HepG2 (cell line): ENCODE measurements around the gene TNFRSF6B. TPM values are rescaled to one million over a fixed set of nuclear protein-coding genes. Genes with fewer than 3 reads are reported as not detected.
A peak's percentile ranks its signal among the peaks of the same experiment; 100 is the strongest.

Experiments
- ATAD3A ChIP-seq: sonication (generic); formaldehyde crosslinking; IDR thresholded peaks from 2 replicates; pipeline ENCODE4 v1.4.0; 2020; ENCODE audit warnings: missing genetic modification reagents
- CEBPG ChIP-seq: IDR thresholded peaks from 2 replicates; pipeline ENCODE4 v1.6.1; 2016
- CERS6 ChIP-seq: sonication (generic); formaldehyde crosslinking; IDR thresholded peaks from 2 replicates; pipeline ENCODE4 v1.5.0; 2020; ENCODE audit warnings: missing genetic modification reagents
- CHCHD3 ChIP-seq: sonication (generic); formaldehyde crosslinking; IDR thresholded peaks from 2 replicates; pipeline ENCODE4 v1.8.0; 2022; ENCODE audit warnings: mild to moderate bottlenecking, missing genetic modification reagents, moderate library complexity
- CHD2 ChIP-seq: IDR thresholded peaks from 2 replicates; pipeline ENCODE4 v1.6.1; 2011; ENCODE audit warnings: low read depth, low read length, improper control_type of control experiment
- GZF1 ChIP-seq: sonication (generic); formaldehyde crosslinking; IDR thresholded peaks from 2 replicates; pipeline ENCODE4 v1.5.1; 2020; ENCODE audit warnings: mild to moderate bottlenecking, missing genetic modification reagents
- HOXA7 ChIP-seq: sonication (generic); formaldehyde crosslinking; IDR thresholded peaks from 2 replicates; pipeline ENCODE4 v1.8.1; 2022; ENCODE audit warnings: mild to moderate bottlenecking, missing genetic modification reagents, moderate library complexity
- KDM2A ChIP-seq: sonication (generic); formaldehyde crosslinking; IDR thresholded peaks from 2 replicates; pipeline ENCODE4 v1.4.0; 2020; ENCODE audit warnings: low read depth, missing genetic modification reagents, borderline replicate concordance
- MTA1 ChIP-seq: sonication (generic); formaldehyde crosslinking; IDR thresholded peaks from 2 replicates; pipeline ENCODE4 v1.4.0; 2020; ENCODE audit warnings: missing genetic modification reagents, mild to moderate bottlenecking, borderline replicate concordance
- NCOA1 ChIP-seq: sonication (generic); formaldehyde crosslinking; IDR thresholded peaks from 2 replicates; pipeline ENCODE4 v1.9.0; 2021; ENCODE audit warnings: missing genetic modification reagents
- PHB2 ChIP-seq: fragments of 450-650 bp; IDR thresholded peaks from 2 replicates; pipeline ENCODE4 v1.6.1; 2018; ENCODE audit not compliant: partially characterized antibody
- POLR2AphosphoS5 ChIP-seq: IDR thresholded peaks from 2 replicates; pipeline ENCODE4 v1.6.1; 2012; ENCODE audit warnings: low read depth, low read length
- PRMT3 ChIP-seq: sonication (generic); formaldehyde crosslinking; IDR thresholded peaks from 2 replicates; pipeline ENCODE4 v1.8.1; 2022; ENCODE audit warnings: low read depth, mild to moderate bottlenecking, moderate library complexity, missing genetic modification reagents, borderline replicate concordance
- SRY ChIP-seq: sonication (generic); formaldehyde crosslinking; IDR thresholded peaks from 2 replicates; pipeline ENCODE4 v1.8.0; 2022; ENCODE audit warnings: mild to moderate bottlenecking, missing genetic modification reagents
- ZMYM3 ChIP-seq: sonication (generic); formaldehyde crosslinking; IDR thresholded peaks from 2 replicates; pipeline ENCODE4 v1.5.1; 2020; ENCODE audit warnings: mild to moderate bottlenecking, missing genetic modification reagents
- ZNF143 ChIP-seq: sonication (generic); formaldehyde crosslinking; IDR thresholded peaks from 2 replicates; pipeline ENCODE4 v1.4.0; 2020; ENCODE audit warnings: missing genetic modification reagents
- ZNF343 ChIP-seq: sonication (generic); formaldehyde crosslinking; IDR thresholded peaks from 2 replicates; pipeline ENCODE4 v1.4.0; 2020; ENCODE audit warnings: mild to moderate bottlenecking, missing genetic modification reagents
- ZNF367 ChIP-seq: sonication (generic); formaldehyde crosslinking; IDR thresholded peaks from 2 replicates; pipeline ENCODE4 v1.4.0; 2020; ENCODE audit warnings: missing genetic modification reagents, borderline replicate concordance
- ZNF451 ChIP-seq: sonication (generic); formaldehyde crosslinking; IDR thresholded peaks from 2 replicates; pipeline ENCODE4 v1.5.0; 2020; ENCODE audit warnings: mild to moderate bottlenecking, missing genetic modification reagents
- ZNF552 ChIP-seq: sonication (generic); formaldehyde crosslinking; IDR thresholded peaks from 2 replicates; pipeline ENCODE4 v1.9.0; 2022; ENCODE audit warnings: missing genetic modification reagents, mild to moderate bottlenecking, borderline replicate concordance
- ZNF563 ChIP-seq: sonication (generic); formaldehyde crosslinking; IDR thresholded peaks from 2 replicates; pipeline ENCODE4 v1.8.0; 2022; ENCODE audit warnings: mild to moderate bottlenecking, moderate library complexity, missing genetic modification reagents
- ZNF597 ChIP-seq: sonication (generic); formaldehyde crosslinking; IDR thresholded peaks from 2 replicates; pipeline ENCODE4 v1.5.0; 2020; ENCODE audit warnings: missing genetic modification reagents
- ZNF879 ChIP-seq: sonication (generic); formaldehyde crosslinking; IDR thresholded peaks from 2 replicates; pipeline ENCODE4 v1.8.1; 2023; ENCODE audit warnings: missing genetic modification reagents
- ZSCAN12 ChIP-seq: sonication (generic); formaldehyde crosslinking; IDR thresholded peaks from 2 replicates; pipeline ENCODE4 v1.9.0; 2021; ENCODE audit warnings: mild to moderate bottlenecking, missing genetic modification reagents
- polyA plus RNA-seq, 8 experiments: library from polyadenylated mRNA; depleted of rRNA in 3 of 8; stranded (reverse) in 7 of 8; unstranded in 1 of 8; fragments of >200 nt; fragmentation: Illumina TruSeq in 4 of 8; extraction: Trizol in 4 of 8; gene quantifications; 2 replicates each; pipeline versions ENCODE4 v1.2.1 to v1.2.3, GENCODE V29; 2011 to 2016; ENCODE audit warnings: low read depth in 4 of 8, missing spikeins in 1 of 8, mixed read lengths in 1 of 8; ENCODE audit not compliant: insufficient read depth in 1 of 8
- total RNA-seq, 5 experiments: library from RNA; depleted of rRNA; stranded (reverse); fragments of >200 nt; fragmentation: Illumina TruSeq; extraction: Trizol; gene quantifications; 2 replicates each; pipeline ENCODE4 v1.2.3, GENCODE V29; 2016; ENCODE audit warnings: low read depth in 1 of 5
- TF ChIP-seq, protein P1 (sequence below): sonication (generic); formaldehyde crosslinking; IDR thresholded peaks from 2 replicates; pipeline ENCODE4 v1.4.0; 2020; ENCODE audit warnings: mild to moderate bottlenecking, low read depth, missing genetic modification reagents
- TF ChIP-seq, protein P2 (sequence below): sonication (generic); formaldehyde crosslinking; IDR thresholded peaks from 2 replicates; pipeline ENCODE4 v1.4.0; 2020; ENCODE audit warnings: missing genetic modification reagents

TNFRSF6B gene
- total and polyA plus RNA-seq, 2 of the 13 experiments (the other 11 are each of a cell fraction or from before 2014, with no cell fraction given) = 0.24 TPM; not detected in 1

DNA sequence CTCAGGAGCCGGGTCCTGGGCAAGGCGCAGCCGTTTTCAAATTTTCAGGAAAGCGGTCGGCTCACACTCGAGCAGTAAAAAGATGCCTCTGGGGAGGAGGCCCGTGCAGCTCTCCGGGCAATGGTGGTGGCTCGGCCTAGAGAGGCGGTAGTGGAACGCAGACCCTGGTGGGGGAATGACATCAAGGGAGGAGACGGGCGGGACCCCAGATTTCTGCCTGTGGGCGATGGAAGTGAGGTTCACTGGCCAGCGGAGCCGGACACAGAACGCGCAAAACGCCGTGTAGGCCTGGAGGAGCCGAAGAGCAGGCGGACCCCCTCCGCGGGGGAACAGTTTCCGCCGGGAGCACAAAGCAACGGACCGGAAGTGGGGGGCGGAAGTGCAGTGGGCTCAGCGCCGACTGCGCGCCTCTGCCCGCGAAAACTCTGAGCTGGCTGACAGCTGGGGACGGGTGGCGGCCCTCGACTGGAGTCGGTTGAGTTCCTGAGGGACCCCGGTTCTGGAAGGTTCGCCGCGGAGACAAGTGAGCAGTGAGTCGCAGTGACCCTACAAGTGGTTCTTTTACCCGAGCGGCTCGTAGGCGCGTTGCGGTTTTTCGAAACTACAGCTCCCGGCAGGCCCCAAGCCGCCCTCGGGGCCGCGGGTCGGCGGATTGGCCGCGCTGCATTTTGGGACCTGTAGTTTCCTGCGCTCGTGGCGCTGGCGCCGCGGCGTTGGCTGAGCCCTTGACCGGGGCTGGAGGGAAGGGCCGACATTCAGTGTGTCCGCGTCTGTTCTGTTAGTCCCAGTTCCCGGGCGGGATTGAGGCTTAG, 38.3 kb upstream of the TNFRSF6B start, which contains the start of gene RTEL1 (continued):
- TF ChIP-seq PHB2 (no peak), HOXA7 (CRISPR knock-in tag) (no peak), ZMYM3 (CRISPR knock-in tag) (no peak), ZNF563 (CRISPR knock-in tag) (peak; percentile 72), MTA1 (CRISPR knock-in tag) (no peak; the same call in 1 of the 2 replicates), ZNF597 (CRISPR knock-in tag) (peak; percentile 99), ZNF879 (CRISPR knock-in tag) (no peak; the same call in 1 of the 2 replicates), ATAD3A (CRISPR knock-in tag) (0 out of 2 replicates have a peak, but pooled peaks have one; percentile 63), ZNF343 (peak; percentile 62; the same call in 1 of the 2 replicates), ZNF552 (CRISPR knock-in tag) (peak; percentile 96; the same call in 1 of the 2 replicates), ZNF367 (CRISPR knock-in tag) (peak; percentile 95; the same call in 1 of the 2 replicates), POLR2AphosphoS5 (peak; percentile 59; the same call in 1 of the 2 replicates), CERS6 (CRISPR knock-in tag) (peak; percentile 90; the same call in 1 of the 2 replicates), PRMT3 (no peak), CHD2 (peak; percentile 48; the same call in 1 of the 2 replicates), GZF1 (CRISPR knock-in tag) (no peak; the same call in 1 of the 2 replicates), CHCHD3 (CRISPR knock-in tag) (peak; percentile 78), ZNF143 (CRISPR knock-in tag) (peak; percentile 99), NCOA1 (CRISPR knock-in tag) (peak; percentile 99), ZSCAN12 (CRISPR knock-in tag) (peak; percentile 92), CEBPG (peak; percentile 29; the same call in 1 of the 2 replicates), ZNF451 (CRISPR knock-in tag) (peak; percentile 96), SRY (CRISPR knock-in tag) (peak; percentile 95), KDM2A (CRISPR knock-in tag) (peak; percentile 98)
- TF ChIP-seq, protein P1, sequence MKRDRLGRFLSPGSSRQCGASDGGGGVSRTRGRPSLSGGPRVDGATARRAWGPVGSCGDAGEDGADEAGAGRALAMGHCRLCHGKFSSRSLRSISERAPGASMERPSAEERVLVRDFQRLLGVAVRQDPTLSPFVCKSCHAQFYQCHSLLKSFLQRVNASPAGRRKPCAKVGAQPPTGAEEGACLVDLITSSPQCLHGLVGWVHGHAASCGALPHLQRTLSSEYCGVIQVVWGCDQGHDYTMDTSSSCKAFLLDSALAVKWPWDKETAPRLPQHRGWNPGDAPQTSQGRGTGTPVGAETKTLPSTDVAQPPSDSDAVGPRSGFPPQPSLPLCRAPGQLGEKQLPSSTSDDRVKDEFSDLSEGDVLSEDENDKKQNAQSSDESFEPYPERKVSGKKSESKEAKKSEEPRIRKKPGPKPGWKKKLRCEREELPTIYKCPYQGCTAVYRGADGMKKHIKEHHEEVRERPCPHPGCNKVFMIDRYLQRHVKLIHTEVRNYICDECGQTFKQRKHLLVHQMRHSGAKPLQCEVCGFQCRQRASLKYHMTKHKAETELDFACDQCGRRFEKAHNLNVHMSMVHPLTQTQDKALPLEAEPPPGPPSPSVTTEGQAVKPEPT (CRISPR knock-in tag) = peak; percentile 74
- TF ChIP-seq, protein P2, sequence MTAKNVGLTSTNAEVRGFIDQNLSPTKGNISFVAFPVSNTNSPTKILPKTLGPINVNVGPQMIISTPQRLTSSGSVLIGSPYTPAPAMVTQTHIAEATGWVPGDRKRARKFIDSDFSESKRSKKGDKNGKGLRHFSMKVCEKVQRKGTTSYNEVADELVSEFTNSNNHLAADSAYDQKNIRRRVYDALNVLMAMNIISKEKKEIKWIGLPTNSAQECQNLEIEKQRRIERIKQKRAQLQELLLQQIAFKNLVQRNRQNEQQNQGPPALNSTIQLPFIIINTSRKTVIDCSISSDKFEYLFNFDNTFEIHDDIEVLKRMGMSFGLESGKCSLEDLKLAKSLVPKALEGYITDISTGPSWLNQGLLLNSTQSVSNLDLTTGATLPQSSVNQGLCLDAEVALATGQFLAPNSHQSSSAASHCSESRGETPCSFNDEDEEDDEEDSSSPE = peak; percentile 96
